Calu3 (cell line): ENCODE measurements around the gene CCDC34. TPM values are rescaled to one million over a fixed set of nuclear protein-coding genes. Genes with fewer than 3 reads are reported as not detected.
A peak's percentile ranks its signal among the peaks of the same experiment; 100 is the strongest.

Source experiments
- BruUV-seq: library from RNA; stranded (reverse); fragments of 400-500 nt; replicated peaks from 2 replicates; lab custom pipeline; 2021; lab: Mats Ljungman, UMichigan
- CTCF ChIA-PET: fragments of 300-600 bp; sonication (Branson Sonifier 250); formaldehyde crosslinking; loops from one replicate; lab custom pipeline; 2022; ENCODE audit warnings: antibody characterized with exemption; lab: Charles Lee
- DNase-seq: peaks from one replicate; pipeline ENCODE4 v3.0.0; 2022
- H3K27ac Mint-ChIP-seq: one replicate; pipeline ENCODE4 v1.8.0; 2022; ENCODE audit warnings: mixed read lengths; ENCODE audit not compliant: unreplicated experiment
- H3K27me3 Mint-ChIP-seq: one replicate; pipeline ENCODE4 v1.8.0; 2022; ENCODE audit warnings: mixed read lengths; ENCODE audit not compliant: unreplicated experiment
- H3K36me3 Mint-ChIP-seq: one replicate; pipeline ENCODE4 v1.8.0; 2022; ENCODE audit warnings: mild to moderate bottlenecking, moderate library complexity, mixed read lengths; ENCODE audit not compliant: insufficient read depth, unreplicated experiment
- H3K4me1 Mint-ChIP-seq: one replicate; pipeline ENCODE4 v1.8.0; 2022; ENCODE audit warnings: mild to moderate bottlenecking, low read depth, mixed read lengths; ENCODE audit not compliant: unreplicated experiment
- H3K4me3 Mint-ChIP-seq: one replicate; pipeline ENCODE4 v1.8.0; 2022; ENCODE audit warnings: mild to moderate bottlenecking, low read depth, moderate library complexity, mixed read lengths; ENCODE audit not compliant: unreplicated experiment
- H3K9me3 Mint-ChIP-seq: one replicate; pipeline ENCODE4 v1.8.0; 2022; ENCODE audit warnings: low read depth, mixed read lengths; ENCODE audit not compliant: unreplicated experiment
- CTCF ChIP-seq: fragments of 200-600 bp; IDR thresholded peaks from one replicate; pipeline ENCODE4 v1.8.0; 2022; ENCODE audit warnings: antibody characterized with exemption; ENCODE audit not compliant: unreplicated experiment
- intact Hi-C: fragments of 100-400 bp; cut with micrococcal nuclease; formaldehyde crosslinking; loops from one replicate; pipeline ENCODE4 v1.10.0; 2022; ENCODE audit not compliant: unreplicated experiment
- total RNA-seq: library from RNA; stranded (reverse); gene quantifications from 2 replicates; pipeline ENCODE4 v1.2.3, GENCODE V29; 2022

The CCDC34 gene
- total RNA-seq, 1 experiment from 2014 or later, result 21.6 TPM

GRCh38 chr11:27300974-27301373 is 62.0 kb downstream of the CCDC34 start:
- no peaks in the 10 kb centered on the region for H3K36me3 Mint-ChIP-seq

GRCh38 chr11:27297616-27298015 is 65.4 kb downstream of the CCDC34 start:
- peaks cover 6% of the 10 kb centered on the region for H3K4me1 Mint-ChIP-seq
- intact Hi-C loops, result loop anchor here (5.0 kb wide), 1 partner anchor 95 kb away; no protein-coding TSS in a partner anchor
- CTCF ChIA-PET, result no interaction called here
- no peak for DNase-seq
- no TSS peak for BruUV-seq
- no peak overlapping the region for H3K27ac Mint-ChIP-seq
- H3K9me3 Mint-ChIP-seq, result no peaks in the 10 kb centered on the region
- no peaks in the 10 kb centered on the region for H3K27me3 Mint-ChIP-seq
- H3K4me3 Mint-ChIP-seq, result no peak overlapping the region
- H3K36me3 Mint-ChIP-seq, result peaks cover 5% of the 10 kb centered on the region
- TF ChIP-seq CTCF, result no peak

More at GRCh38 chr11:27300974-27301373, 62.0 kb downstream of the CCDC34 start:
- Mint-ChIP-seq H3K27me3 (no peaks in the 10 kb centered on the region), H3K27ac (no peak overlapping the region), H3K9me3 (peaks cover 2% of the 10 kb centered on the region), H3K4me1 (no peaks in the 10 kb centered on the region), H3K4me3 (no peak overlapping the region)
- CTCF ChIA-PET, result interaction anchor here (0.6 kb wide), 1 partner anchor 560 kb away, joined by 5 read pairs; no protein-coding TSS in a partner anchor
- intact Hi-C loops, result no loop called here
- TF ChIP-seq CTCF, result no peak
- no TSS peak for BruUV-seq
- no peak for DNase-seq

GRCh38 chr11:27296497-27296896 is 66.5 kb downstream of the CCDC34 start:
- no TSS peak for BruUV-seq
- H3K9me3 Mint-ChIP-seq, result peaks cover 3% of the 10 kb centered on the region
- peaks cover 17% of the 10 kb centered on the region for H3K4me1 Mint-ChIP-seq
- no peak overlapping the region for H3K27ac Mint-ChIP-seq
- CTCF ChIA-PET, result interaction anchor here (0.5 to 2.3 kb wide), 18 partner anchors 9 to 503 kb away, joined by 3 to 38 read pairs (median 5); partner anchors contain the start of gene LGR4
- no peak overlapping the region for H3K4me3 Mint-ChIP-seq
- TF ChIP-seq CTCF, result peak; percentile 29
- intact Hi-C loops, result loop anchor here (1.0 to 5.0 kb wide), 3 partner anchors 94 to 190 kb away; no protein-coding TSS in a partner anchor
- H3K36me3 Mint-ChIP-seq, result peaks cover 5% of the 10 kb centered on the region
- no peaks in the 10 kb centered on the region for H3K27me3 Mint-ChIP-seq
- DNase-seq, result peak; percentile 12

- no peak for TF ChIP-seq CTCF
- H3K27me3 Mint-ChIP-seq, result no peaks in the 10 kb centered on the region
- no peak for DNase-seq
- intact Hi-C loops, result loop anchor here (1.0 to 5.0 kb wide), 3 partner anchors 94 to 190 kb away; no protein-coding TSS in a partner anchor
- H3K4me1 Mint-ChIP-seq, result peaks cover 17% of the 10 kb centered on the region
- peaks cover 5% of the 10 kb centered on the region for H3K36me3 Mint-ChIP-seq
- BruUV-seq, result no TSS peak
- H3K9me3 Mint-ChIP-seq, result peaks cover 3% of the 10 kb centered on the region
- CTCF ChIA-PET, result interaction anchor here (0.5 to 2.3 kb wide), 18 partner anchors 10 to 502 kb away, joined by 3 to 38 read pairs (median 5); partner anchors contain the start of gene LGR4
- H3K27ac Mint-ChIP-seq, result no peak overlapping the region
- H3K4me3 Mint-ChIP-seq, result no peak overlapping the region
Measured at GRCh38 chr11:27295928-27296327, 67.1 kb downstream of the CCDC34 start.
